Measurements from ENCODE around the gene TCF7L1. TPM values are rescaled to one million over a fixed set of nuclear protein-coding genes. Genes with fewer than 3 reads are reported as not detected.

Gene TCF7L1
- total RNA-seq, 1 experiment from 2014 or later = 30.4 TPM

DNA sequence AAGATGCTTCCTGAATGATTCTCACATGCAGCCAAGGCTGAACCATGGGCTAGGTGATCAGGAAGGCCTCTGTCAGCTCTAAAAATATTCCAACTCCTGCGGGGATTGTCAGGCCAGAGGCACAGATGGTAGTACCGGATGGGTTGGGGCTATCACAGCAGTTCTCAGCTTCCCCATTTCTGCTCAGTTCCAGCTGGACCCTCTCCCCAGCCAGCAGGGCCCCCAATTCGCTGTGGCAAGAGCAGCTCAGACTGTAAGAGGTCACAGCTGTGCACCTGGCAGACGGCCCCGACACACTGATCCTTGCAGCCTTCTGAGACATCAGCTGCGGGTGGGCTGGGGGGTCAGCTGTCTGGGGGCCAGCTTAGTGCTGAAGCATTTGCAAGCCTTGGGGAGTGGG is 43.6 kb upstream of the TCF7L1 start:
- BruUV-seq (replicated peaks) = no TSS peak
- ATAC-seq = 0 out of 2 replicates have a peak, but pooled peaks have one; percentile 34
- Histone ChIP-seq H3K4me1 (ENCODE audit: control insufficient read depth, insufficient read depth, low read length) (no peaks in the 10 kb centered on the region), H3K36me3 (ENCODE audit: control insufficient read depth, insufficient read depth, low read length) (no peaks in the 10 kb centered on the region), H3K27me3 (ENCODE audit: control insufficient read depth, insufficient read depth, low read length) (peaks cover 5% of the 10 kb centered on the region), H3K27ac (ENCODE audit: low read length) (no peak overlapping the region), H3K9me3 (ENCODE audit: control insufficient read depth, insufficient read depth, low read depth, low read length) (no peaks in the 10 kb centered on the region), H3K4me3 (ENCODE audit: low read depth in 2 of 2, low read length in 2 of 2) (no peak overlapping the region)
- CTCF ChIA-PET = interaction anchor here (0.5 kb wide), 1 partner anchor 18 kb away, joined by 3 read pairs; no protein-coding TSS in a partner anchor
- TF ChIP-seq POLR2AphosphoS5 (IDR thresholded peaks at IDR 0.05; ENCODE audit: low read depth, low read length) (no peak), SIN3A (IDR thresholded peaks at IDR 0.05; ENCODE audit: borderline replicate concordance, insufficient read depth, low read depth, low read length) (no peak), TCF7L2 (IDR thresholded peaks at IDR 0.05; ENCODE audit: low read depth, low read length) (no peak)
- TF ChIP-seq, protein P1, sequence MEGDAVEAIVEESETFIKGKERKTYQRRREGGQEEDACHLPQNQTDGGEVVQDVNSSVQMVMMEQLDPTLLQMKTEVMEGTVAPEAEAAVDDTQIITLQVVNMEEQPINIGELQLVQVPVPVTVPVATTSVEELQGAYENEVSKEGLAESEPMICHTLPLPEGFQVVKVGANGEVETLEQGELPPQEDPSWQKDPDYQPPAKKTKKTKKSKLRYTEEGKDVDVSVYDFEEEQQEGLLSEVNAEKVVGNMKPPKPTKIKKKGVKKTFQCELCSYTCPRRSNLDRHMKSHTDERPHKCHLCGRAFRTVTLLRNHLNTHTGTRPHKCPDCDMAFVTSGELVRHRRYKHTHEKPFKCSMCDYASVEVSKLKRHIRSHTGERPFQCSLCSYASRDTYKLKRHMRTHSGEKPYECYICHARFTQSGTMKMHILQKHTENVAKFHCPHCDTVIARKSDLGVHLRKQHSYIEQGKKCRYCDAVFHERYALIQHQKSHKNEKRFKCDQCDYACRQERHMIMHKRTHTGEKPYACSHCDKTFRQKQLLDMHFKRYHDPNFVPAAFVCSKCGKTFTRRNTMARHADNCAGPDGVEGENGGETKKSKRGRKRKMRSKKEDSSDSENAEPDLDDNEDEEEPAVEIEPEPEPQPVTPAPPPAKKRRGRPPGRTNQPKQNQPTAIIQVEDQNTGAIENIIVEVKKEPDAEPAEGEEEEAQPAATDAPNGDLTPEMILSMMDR (IDR thresholded peaks at IDR 0.05) = no peak
- TF ChIP-seq, protein P2, sequence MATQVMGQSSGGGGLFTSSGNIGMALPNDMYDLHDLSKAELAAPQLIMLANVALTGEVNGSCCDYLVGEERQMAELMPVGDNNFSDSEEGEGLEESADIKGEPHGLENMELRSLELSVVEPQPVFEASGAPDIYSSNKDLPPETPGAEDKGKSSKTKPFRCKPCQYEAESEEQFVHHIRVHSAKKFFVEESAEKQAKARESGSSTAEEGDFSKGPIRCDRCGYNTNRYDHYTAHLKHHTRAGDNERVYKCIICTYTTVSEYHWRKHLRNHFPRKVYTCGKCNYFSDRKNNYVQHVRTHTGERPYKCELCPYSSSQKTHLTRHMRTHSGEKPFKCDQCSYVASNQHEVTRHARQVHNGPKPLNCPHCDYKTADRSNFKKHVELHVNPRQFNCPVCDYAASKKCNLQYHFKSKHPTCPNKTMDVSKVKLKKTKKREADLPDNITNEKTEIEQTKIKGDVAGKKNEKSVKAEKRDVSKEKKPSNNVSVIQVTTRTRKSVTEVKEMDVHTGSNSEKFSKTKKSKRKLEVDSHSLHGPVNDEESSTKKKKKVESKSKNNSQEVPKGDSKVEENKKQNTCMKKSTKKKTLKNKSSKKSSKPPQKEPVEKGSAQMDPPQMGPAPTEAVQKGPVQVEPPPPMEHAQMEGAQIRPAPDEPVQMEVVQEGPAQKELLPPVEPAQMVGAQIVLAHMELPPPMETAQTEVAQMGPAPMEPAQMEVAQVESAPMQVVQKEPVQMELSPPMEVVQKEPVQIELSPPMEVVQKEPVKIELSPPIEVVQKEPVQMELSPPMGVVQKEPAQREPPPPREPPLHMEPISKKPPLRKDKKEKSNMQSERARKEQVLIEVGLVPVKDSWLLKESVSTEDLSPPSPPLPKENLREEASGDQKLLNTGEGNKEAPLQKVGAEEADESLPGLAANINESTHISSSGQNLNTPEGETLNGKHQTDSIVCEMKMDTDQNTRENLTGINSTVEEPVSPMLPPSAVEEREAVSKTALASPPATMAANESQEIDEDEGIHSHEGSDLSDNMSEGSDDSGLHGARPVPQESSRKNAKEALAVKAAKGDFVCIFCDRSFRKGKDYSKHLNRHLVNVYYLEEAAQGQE (IDR thresholded peaks at IDR 0.05; ENCODE audit: insufficient read depth in 1 of 2, low read depth in 2 of 2, low read length in 1 of 2) = no peak
- in situ Hi-C loops (cut with HindIII; ENCODE audit: low pct_unique_long_range_greater_than_20kb, low sequenced_read_pairs) (no loop called here), intact Hi-C loops (cut with micrococcal nuclease; ENCODE audit: unreplicated experiment) (no loop called here)
- POLR2A ChIA-PET = no interaction called here
- DNase-seq (ENCODE audit: low read depth, low spot score) = no peak

DNA sequence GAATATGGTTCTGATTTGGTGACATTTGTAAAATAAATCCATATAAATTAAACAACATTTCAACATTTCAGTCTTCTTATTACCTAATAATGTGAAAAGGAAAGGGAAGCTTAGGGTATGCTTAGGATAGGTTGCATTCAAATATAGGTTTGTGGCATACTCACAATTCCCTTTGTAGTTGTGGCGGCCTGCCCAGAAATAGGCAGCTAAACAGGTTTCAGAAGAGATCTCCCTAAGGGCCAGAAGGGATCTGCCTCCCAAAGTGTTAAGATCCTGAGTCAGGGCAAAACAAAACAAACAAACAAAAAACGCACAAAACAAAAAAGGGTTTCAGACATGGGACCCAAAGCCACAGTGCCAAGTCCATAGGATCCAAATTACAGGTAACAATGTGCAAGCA is 41.4 kb upstream of the TCF7L1 start:
- no peak for DNase-seq (ENCODE audit: low read depth, low spot score)
- no TSS peak for BruUV-seq (replicated peaks)
- ChIA-PET CTCF (interaction anchor here (0.6 kb wide), 2 partner anchors 16 to 69 kb away, joined by 6 to 8 read pairs; no protein-coding TSS in a partner anchor), POLR2A (interaction anchor here (0.6 kb wide), 1 partner anchor 8 kb away, joined by 5 read pairs; no protein-coding TSS in a partner anchor)
- no peak overlapping the region for H3K4me3 ChIP-seq (ENCODE audit: low read depth in 2 of 2, low read length in 2 of 2)
- intact Hi-C loops (cut with micrococcal nuclease; ENCODE audit: unreplicated experiment) = no loop called here
- ATAC-seq = no peak
- TF ChIP-seq, protein P2 (IDR thresholded peaks at IDR 0.05; ENCODE audit: insufficient read depth in 1 of 2, low read depth in 2 of 2, low read length in 1 of 2) = no peak
- TF ChIP-seq TCF7L2 (IDR thresholded peaks at IDR 0.05; ENCODE audit: low read depth, low read length) (no peak), POLR2AphosphoS5 (IDR thresholded peaks at IDR 0.05; ENCODE audit: low read depth, low read length) (no peak), SIN3A (IDR thresholded peaks at IDR 0.05; ENCODE audit: borderline replicate concordance, insufficient read depth, low read depth, low read length) (no peak)
- TF ChIP-seq, protein P1 (IDR thresholded peaks at IDR 0.05) = no peak
- no peaks in the 10 kb centered on the region for H3K9me3 ChIP-seq (ENCODE audit: control insufficient read depth, insufficient read depth, low read depth, low read length)
- H3K27me3 ChIP-seq (ENCODE audit: control insufficient read depth, insufficient read depth, low read length) = no peaks in the 10 kb centered on the region
- H3K36me3 ChIP-seq (ENCODE audit: control insufficient read depth, insufficient read depth, low read length) = no peaks in the 10 kb centered on the region
- H3K4me1 ChIP-seq (ENCODE audit: control insufficient read depth, insufficient read depth, low read length) = no peaks in the 10 kb centered on the region
- in situ Hi-C loops (cut with HindIII; ENCODE audit: low pct_unique_long_range_greater_than_20kb, low sequenced_read_pairs) = no loop called here
- no peak overlapping the region for H3K27ac ChIP-seq (ENCODE audit: low read length)

Measured in Panc1 (cell line).